SH-SY5Y (cell line): ENCODE measurements around the gene PDZD2.

Source experiments
- GATA2 ChIP-seq: IDR thresholded peaks from 2 replicates; pipeline ENCODE4 v1.6.1; 2011; ENCODE audit warnings: mild to moderate bottlenecking, low read depth, low read length
- GATA3 ChIP-seq: IDR thresholded peaks from 2 replicates; pipeline ENCODE4 v1.6.1; 2011; ENCODE audit warnings: low read depth, mild to moderate bottlenecking, low read length, moderate library complexity

The PDZD2 gene

DNA sequence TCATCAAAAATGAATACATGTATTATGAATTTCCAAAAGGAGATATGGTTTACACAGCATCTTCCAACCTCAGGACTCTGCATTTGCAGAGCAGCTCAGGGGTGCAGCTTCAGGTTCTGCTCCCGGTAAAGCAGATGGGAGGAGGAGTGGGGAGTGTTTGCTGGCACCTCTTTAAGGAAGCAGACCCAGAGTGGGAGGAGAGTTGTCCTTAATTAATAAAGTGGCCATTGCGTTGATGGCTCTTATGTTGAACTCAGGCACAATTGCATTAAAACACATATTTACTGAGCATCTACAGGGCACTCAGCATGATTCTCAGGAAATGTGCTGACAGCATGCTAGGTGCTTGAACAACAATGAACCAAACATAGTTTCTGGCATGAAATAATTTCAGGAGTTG is 121.0 kb downstream of the PDZD2 start:
- TF ChIP-seq GATA3, result no peak
- no peak for TF ChIP-seq GATA2

- TF ChIP-seq GATA3 (no peak), GATA2 (no peak)
Measured at GRCh38 chr5:31761877-31762276, 122.9 kb downstream of the PDZD2 start.

DNA sequence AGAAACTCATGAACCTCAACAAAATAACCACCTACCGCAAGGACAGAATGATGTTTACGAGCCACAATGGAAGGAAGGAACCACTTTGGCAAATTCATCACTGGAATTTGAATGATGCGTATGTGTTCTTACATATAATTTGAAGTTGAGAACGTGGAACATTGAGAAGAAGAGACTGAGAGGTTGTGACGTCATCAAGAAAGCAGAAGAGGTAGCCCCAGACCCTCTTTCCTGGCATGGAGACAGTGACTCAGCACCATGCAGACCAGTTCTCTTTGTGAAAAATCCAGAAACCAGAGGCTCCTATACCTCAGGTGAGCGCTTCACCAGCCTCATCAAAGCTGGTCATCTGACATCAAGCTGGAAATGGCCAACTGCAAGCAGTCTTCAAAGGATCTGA is 124.5 kb downstream of the PDZD2 start:
- no peak for TF ChIP-seq GATA2
- TF ChIP-seq GATA3, result no peak

- TF ChIP-seq GATA3, result no peak
- no peak for TF ChIP-seq GATA2
Measured at GRCh38 chr5:31767335-31768031, 128.6 kb downstream of the PDZD2 start.

DNA sequence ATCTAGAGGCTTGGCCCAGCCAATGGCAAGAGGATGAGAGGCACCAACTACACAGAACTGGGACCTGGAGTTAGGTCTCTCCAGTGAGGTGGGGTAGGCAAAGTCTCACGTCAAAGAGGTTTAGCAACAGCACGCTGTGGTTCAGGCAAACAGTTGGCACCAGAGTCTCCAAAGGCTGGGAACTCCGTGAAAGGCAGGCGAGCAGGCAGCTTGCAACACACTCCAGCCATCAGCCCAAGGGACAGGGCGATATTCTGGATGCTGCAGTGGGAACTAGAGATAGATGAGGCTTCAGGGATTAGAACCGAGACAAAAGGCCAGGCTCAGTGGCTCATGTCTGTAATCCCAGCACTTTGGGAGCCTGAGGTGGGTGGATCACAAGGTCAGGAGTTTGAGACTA is 129.1 kb downstream of the PDZD2 start:
- TF ChIP-seq GATA2 (no peak), GATA3 (no peak)

DNA sequence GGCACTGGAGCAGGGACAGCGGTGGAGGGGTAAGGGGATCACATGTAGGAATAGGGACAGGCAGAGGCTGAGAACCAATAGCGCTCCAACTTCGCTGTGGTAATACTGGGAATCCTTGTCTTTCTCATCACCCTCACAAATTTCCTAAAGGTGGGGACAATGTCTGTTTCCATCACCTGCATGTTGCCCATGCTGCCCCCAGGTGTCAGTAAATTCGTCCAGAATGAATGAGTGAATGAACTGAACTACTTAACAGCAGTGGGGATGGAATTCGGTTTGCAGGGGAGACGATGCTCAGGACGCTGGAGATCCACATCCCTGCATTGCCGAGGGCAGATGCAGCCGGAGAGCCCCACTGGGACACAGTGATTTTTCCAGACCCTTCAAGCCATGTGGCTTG is 129.9 kb downstream of the PDZD2 start:
- no peak for TF ChIP-seq GATA3
- TF ChIP-seq GATA2, result no peak

DNA sequence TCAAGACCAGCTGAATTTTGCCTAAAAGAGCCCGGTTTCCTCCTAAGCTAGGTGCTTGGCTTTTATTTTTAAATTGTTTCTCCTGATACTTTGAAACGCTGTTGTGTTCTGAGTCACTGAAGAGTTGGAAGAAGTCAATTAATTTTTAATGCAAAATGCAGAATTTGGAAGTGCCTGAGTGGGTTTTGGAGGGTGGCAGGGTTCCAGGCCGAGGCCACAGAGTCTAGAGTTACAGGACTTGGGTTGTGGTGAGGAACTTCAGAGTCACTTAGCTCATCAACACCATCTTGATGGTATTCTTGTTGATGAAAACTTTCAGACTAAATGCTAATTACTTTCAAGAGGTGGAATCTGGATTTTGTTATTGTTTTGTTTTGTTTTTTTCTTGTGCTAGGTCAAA is 130.6 kb downstream of the PDZD2 start:
- TF ChIP-seq GATA2 (no peak), GATA3 (no peak)

DNA sequence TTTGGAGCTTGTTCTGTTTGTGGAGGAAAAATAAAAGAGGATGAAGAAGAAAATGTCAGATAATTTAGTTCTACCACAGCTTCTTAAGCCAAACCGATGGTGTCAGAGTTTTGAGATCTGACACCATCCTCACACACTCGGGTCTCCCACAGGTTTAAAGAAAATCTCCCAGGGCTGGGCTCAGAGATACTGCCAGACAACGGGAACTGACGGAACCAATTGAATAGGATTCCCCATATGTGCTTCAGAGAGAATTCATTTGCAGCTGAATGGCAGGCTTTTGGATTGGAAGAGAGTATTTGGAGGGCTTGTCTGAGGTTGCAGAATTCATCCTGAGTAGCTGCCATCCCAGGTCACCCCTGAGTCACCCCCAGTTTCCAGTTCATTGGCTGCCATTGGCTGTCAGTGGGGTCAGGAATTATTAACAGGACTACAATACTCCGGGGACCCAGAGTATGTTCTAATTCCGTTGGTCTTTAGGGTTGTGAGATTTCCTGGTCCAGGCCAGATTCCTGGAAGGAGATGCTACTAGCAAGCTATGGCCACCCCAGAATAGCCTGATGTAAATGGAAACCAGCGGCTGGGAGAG is 131.3 kb downstream of the PDZD2 start:
- TF ChIP-seq GATA3 (no peak), GATA2 (no peak)

GRCh38 chr5:31770998-31771397 is 132.1 kb downstream of the PDZD2 start:
- no peak for TF ChIP-seq GATA2
- TF ChIP-seq GATA3, result no peak

DNA sequence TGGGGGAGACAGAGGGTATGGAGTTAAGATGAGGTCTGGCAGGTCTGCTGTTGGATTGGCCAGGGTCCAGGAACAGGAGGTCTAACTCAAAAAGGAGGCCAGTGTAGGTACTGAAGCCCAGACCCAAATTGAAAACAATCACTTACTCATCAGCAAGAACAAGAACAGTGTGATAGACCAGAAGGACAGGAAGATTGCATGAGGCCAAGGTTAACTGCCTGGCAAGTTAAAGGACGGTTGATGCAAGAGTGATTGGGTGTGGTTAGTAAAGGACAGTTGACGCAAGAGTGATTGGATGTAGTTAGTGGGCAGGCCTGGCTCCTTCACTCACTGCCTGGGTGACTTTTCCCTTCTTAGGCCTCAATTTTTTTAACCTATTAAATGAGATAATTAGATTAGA is 132.6 kb downstream of the PDZD2 start:
- TF ChIP-seq GATA3, result no peak
- TF ChIP-seq GATA2, result no peak

DNA sequence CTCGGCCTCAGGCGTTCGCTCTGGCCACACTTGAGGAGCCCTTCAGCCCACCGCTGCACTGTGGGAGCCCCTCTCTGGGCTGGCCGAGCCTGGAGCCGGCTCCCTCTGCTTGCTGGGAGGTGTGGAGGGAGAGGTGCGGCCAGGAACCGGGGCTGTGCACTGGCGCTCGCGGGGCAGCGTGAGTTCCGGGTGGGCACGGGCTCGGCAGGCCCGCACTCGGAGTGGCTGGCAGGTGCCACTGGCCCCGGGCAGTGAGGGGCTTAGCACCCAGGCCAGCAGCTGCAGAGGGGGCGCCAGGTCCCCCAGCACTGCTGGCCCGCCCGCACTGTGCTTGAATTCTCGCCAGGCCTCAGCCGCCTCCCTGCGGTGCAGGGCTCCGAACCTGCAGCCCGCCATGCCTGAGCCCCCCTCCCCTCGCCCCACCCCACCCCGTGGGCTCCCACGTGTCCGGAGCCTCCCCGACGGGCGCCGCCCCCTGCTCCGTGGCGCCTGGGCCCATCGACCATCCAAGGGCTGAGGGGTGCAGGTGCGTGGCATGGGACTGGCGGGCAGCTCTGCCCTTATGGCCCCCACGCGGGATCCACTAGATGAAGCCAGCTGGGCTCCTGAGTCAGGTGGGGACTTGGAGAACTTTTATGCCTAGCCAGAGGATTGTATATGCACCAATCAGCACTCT is 138.2 kb downstream of the PDZD2 start:
- TF ChIP-seq GATA2, result no peak
- TF ChIP-seq GATA3, result no peak

GRCh38 chr5:31781772-31782171 is 142.8 kb downstream of the PDZD2 start:
- no peak for TF ChIP-seq GATA2
- no peak for TF ChIP-seq GATA3

DNA sequence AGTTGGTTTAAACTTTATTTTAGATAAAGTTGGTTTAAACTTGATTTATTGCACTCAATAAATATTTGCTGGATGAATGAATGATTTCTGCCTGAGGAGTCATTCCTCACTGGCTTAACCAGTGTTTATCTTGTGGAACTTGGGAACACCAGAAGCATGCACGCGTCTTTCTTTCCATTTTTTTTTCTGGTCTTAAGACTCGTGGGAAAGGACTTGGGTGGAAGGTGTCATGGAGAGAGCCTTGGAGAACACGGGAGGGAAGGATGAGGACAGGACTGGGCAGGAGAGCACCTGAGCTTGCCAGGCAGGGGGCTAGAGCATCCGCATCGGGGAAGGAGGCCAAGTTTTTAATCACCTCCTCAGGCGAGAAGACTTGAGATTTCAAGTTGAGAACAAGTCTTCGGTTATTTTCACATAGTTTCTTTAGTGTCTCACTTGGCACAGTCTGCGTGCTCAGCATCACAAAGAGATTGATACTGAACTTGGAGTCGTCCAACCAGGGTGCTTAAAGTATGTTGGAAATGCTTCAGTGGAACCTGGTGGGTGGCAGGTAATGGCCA is 144.2 kb downstream of the PDZD2 start:
- TF ChIP-seq GATA2 (no peak), GATA3 (no peak)

GRCh38 chr5:31783731-31784130 is 144.8 kb downstream of the PDZD2 start:
- TF ChIP-seq GATA2 (peak; percentile 34; the same call in 1 of the 2 replicates), GATA3 (no peak)
